Esophagus mucosa (tissue), 1 donor: ENCODE measurements around the gene BRSK2. TPM values are rescaled to one million over a fixed set of nuclear protein-coding genes. Genes with fewer than 3 reads are reported as not detected.
"Not testable (repeated sequence)": the region's sequence is repeated elsewhere in the genome, so short reads cannot be mapped to it uniquely, and the experiment has no call there.

Source experiments
- ATAC-seq: fragments of 200-7000 bp; cut with Tn5 transposase; one replicate; pipeline ENCODE4 v1.9.1; 2020
- total RNA-seq: library from RNA; stranded (reverse); gene quantifications from one replicate; pipeline ENCODE4 v1.2.4, GENCODE V29; 2023
- donor health status: DM: yes; HTN: yes; CAD: no.

The BRSK2 gene
- total RNA-seq, 1 donor from 2014 or later, result 0.08 TPM

- no peak for ATAC-seq
These were observed 35.4 kb upstream of the BRSK2 start for GRCh38 chr11:1354125-1354938.

DNA sequence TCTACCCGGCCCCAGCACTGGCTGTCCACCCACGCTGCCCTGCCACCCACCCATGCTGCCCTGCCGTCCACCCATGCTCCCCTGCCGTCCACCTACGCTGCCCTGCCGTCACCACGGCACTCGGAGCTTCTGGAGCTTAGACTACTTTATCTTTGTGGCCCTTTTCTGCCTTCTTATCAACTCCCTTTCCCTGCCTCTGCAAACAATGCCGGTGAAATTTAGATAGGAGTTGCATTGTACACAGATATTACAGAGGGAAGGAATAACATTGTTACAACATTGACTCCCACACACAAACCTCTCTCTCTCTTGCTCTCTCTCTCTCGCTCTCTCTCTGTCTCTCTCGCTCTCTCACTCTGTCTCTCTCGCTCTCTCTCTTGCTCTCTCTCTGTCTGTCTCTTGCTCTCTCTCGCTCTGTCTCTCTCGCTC is 33.7 kb upstream of the BRSK2 start:
- ATAC-seq, result no peak

- ATAC-seq, result no peak
These were observed 33.2 kb upstream of the BRSK2 start for GRCh38 chr11:1356478-1356960.

GRCh38 chr11:1358286-1358685 is 31.4 kb upstream of the BRSK2 start:
- ATAC-seq, result no peak

DNA sequence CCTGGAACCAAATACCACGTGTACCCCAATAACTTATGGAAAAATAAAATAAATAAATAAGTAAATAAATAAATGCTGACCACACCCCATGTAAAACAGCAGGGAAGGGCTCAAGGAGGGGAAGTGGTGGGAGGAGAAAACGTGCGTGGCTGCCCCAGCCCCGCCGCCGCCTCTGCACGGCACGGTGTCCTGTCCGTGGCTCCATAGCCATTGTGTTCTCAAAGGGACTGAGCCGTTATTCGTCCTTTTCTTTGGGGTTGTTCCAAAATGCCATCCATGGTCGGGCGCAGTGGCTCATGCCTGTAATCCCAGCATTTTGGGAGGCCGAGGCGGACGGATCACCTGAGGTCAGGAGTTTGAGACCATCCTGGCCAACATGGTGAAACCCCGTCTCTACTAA is 30.8 kb upstream of the BRSK2 start:
- not testable (repeated sequence) for ATAC-seq

- ATAC-seq, result no peak
These were observed 30.2 kb upstream of the BRSK2 start for GRCh38 chr11:1359556-1359955.

DNA sequence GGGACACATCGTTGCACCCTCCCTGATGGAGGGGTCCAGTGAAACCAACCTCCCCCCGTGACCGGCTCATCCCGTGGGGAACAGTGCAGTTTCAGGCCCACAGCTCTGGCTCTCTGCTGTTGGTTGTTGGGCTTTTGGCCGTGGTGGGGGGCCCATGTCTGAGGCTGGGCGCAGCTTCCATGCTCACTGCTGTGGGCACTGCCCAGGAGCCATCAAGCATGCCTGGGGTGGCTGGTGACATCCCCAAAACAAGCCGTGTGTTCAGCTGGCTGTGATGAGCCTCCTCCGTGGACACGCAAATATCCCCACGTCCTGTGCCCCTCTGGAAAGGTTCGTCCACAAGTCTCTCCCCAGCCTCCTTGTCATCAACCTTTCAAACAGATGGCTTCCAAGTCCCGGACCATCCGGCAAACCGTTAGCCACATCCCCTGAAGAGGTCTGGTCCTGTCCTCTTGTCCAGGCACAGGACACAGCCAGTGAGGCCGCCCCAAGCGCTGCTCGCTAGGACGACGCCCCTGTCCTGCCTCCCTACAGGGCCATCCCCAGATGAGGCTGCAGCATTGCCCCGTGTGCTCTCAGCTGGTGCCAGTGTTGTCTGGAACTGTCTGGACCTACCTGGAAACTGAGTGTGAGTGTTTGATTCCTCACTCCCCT is 29.4 kb upstream of the BRSK2 start:
- ATAC-seq, result no peak

GRCh38 chr11:1360835-1361357 is 28.8 kb upstream of the BRSK2 start:
- ATAC-seq, result peak; percentile 18

DNA sequence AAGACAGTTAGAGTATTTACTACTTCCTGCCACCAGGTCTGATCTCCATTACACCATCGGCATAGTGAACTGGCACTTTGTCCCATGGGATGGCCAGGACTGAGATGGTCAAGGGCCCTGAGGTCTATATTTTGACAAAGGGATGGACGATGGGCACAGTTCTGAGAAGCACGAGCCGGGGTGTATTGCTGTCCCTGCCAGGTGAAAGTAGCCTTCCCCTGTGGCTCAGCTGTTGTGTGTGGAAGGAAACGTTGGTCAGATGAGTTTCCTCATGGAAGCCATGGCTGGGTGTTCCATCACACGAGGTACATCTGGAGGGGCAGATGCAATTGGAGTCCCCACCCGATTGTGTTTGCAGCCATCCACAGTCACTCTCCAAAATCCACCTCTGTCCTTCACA is 27.9 kb upstream of the BRSK2 start:
- ATAC-seq, result no peak

DNA sequence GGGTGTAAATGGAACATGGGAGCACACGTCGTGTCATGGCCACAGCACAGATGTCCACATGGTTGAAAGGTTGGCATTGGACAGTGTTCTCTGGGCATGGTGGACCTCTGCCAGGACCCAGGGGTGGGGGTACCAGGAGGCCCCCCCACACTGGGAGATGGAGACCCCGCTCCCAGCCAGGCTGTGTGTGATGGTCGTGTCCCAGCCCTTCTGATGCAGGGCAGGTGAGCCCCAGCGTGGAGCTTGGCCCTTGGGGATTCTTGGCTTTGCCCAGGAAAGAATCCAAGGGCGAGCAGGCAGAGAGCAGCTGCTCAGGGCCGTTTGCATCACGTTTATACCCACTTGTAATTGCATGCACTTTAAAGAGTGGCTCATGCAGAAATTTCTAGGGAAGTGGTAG is 22.0 kb upstream of the BRSK2 start:
- no peak for ATAC-seq

- no peak for ATAC-seq
These were observed 21.5 kb upstream of the BRSK2 start for GRCh38 chr11:1368216-1368615.

GRCh38 chr11:1368966-1369365 is 20.8 kb upstream of the BRSK2 start:
- no peak for ATAC-seq

- ATAC-seq, result no peak
These were observed 20.2 kb upstream of the BRSK2 start for GRCh38 chr11:1369371-1370005.

- ATAC-seq, result peak; percentile 13
These were observed 19.3 kb upstream of the BRSK2 start for GRCh38 chr11:1370186-1371025.

DNA sequence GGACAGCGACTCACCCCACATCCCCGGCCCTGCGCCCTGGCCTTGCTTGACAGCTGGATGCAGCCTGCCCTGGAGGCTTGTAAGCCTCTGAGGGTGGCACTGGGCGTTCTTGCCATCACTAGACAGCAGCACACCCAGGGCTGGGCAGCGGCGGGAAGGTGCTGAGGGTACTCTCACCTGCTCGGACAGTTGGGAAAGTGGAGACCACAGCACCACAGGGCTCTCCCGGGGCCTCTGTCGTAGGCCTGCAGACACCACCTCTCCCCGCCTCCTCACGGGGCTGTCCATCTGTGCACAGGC is 18.8 kb upstream of the BRSK2 start:
- ATAC-seq, result no peak

GRCh38 chr11:1371377-1371776 is 18.4 kb upstream of the BRSK2 start:
- no peak for ATAC-seq

GRCh38 chr11:1371836-1372465 is 17.8 kb upstream of the BRSK2 start:
- ATAC-seq, result no peak

DNA sequence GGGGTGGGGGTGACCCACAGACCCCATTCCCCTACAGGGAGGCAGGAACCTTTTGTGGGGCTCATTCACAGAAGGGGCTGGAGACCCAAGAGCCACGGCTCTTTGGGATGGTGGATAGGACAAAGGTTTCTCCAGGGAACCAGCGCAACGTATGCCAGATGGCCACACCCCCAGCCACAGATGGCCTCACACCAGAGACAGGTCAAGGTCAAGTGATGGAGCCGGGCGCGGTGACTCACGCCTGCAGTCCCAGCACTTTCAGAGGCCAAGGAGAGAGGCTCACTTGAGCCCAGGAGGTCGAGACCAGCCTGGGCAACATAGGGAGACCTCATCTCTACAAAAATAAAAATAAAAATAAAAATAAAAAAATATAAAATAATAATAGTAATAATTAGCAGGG is 17.1 kb upstream of the BRSK2 start:
- ATAC-seq, result no peak

GRCh38 chr11:1373536-1374214 is 16.1 kb upstream of the BRSK2 start:
- no peak for ATAC-seq

GRCh38 chr11:1375161-1375954 is 14.4 kb upstream of the BRSK2 start:
- no peak for ATAC-seq

- ATAC-seq, result no peak
These were observed 13.8 kb upstream of the BRSK2 start for GRCh38 chr11:1375955-1376258.
